AG09309 (cell line): ENCODE data around the gene PLEKHA6.

Experiments used
- DNase-seq: peaks from one replicate; pipeline ENCODE4 v3.0.0-alpha.2; 2010; ENCODE audit warnings: low read depth
- H3K4me3 ChIP-seq: 2 replicates; pipeline ENCODE4 v1.5.1; 2011; ENCODE audit warnings: mild to moderate bottlenecking, low read depth, low read length, moderate library complexity; ENCODE audit not compliant: control insufficient read depth
- TF ChIP-seq, protein P1 (sequence below): IDR thresholded peaks from 2 replicates; pipeline ENCODE4 v1.5.1; 2011; ENCODE audit warnings: mild to moderate bottlenecking, low read depth, low read length, inconsistent platforms; ENCODE audit not compliant: insufficient read depth, control insufficient read depth; ENCODE audit errors: missing control alignments

Gene PLEKHA6

DNA sequence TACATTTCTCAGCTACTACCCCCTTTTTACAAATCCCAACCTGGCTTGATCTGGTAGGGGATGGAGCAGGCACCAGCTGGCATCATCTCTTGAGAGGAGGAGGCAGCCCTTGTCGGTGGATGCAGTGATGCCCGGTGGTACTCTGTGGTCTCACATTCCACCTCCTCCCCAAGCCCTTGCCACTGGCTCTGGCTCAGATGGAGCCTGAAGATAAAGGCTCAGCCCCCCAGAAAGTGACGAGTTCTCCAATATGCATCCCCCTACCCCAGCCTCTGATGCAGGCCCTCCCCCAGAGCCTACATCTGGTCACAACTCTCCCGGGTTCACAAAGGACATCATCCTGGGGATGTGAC is 142.1 kb downstream of the PLEKHA6 start:
- TF ChIP-seq, protein P1, sequence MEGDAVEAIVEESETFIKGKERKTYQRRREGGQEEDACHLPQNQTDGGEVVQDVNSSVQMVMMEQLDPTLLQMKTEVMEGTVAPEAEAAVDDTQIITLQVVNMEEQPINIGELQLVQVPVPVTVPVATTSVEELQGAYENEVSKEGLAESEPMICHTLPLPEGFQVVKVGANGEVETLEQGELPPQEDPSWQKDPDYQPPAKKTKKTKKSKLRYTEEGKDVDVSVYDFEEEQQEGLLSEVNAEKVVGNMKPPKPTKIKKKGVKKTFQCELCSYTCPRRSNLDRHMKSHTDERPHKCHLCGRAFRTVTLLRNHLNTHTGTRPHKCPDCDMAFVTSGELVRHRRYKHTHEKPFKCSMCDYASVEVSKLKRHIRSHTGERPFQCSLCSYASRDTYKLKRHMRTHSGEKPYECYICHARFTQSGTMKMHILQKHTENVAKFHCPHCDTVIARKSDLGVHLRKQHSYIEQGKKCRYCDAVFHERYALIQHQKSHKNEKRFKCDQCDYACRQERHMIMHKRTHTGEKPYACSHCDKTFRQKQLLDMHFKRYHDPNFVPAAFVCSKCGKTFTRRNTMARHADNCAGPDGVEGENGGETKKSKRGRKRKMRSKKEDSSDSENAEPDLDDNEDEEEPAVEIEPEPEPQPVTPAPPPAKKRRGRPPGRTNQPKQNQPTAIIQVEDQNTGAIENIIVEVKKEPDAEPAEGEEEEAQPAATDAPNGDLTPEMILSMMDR = no peak
- H3K4me3 ChIP-seq = no peak overlapping the region
- DNase-seq = no peak

DNA sequence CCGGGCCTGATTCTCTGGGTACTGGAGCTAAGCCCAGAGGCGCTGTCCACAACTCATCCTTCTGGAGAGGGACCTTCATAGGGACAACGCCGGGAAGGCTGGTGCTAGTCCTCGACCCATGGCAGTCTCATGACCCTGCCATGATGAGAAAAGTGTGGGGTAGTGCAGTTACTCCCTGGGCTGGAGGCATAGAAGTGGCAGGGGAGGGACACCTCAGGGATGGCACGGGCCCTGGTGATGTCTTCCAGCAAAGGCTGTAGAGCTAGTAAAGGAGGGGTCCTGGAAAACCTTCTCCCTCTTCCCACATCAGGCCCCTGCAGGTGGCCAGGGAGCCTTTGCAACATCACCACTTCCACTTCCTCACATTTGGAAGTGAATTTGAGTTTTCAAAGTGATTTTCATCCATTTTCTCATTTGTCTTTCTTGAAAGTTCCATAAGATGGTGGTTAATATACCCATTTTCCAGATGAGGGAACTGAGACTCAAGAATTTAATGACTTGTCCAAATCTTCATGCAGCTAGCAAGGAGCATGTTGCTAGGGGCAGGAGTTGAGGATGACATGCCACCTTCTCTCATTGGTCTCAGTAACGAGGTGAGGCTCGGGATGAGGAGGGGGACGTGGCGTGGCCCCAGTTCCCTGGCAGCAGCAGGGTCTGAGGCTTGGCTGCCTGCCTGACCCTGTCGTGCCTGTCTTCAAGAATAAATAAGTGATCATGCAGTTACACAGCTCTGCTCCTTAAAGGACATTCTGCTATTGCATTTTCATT is 142.7 kb downstream of the PLEKHA6 start:
- no peak for DNase-seq
- TF ChIP-seq, protein P1 = no peak
- no peak overlapping the region for H3K4me3 ChIP-seq

DNA sequence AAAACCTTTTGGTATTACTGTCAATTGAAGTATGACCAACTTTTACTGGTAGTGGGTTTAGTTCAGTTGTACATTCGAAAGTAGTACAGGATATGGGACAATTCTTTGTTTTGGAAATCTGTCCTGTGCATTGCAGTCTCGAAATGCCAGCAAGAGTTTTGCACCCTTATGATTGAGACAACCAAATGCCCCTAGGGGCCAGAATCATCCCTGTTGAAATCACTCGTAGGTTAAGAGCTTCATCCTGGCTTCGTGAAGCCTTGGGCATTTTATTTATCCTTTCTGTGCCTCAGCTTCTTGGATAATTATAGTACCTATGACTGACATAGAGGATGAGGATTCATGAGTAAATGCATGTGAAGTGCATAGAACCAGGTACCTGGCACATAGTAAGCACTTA is 143.5 kb downstream of the PLEKHA6 start:
- no peak overlapping the region for H3K4me3 ChIP-seq
- TF ChIP-seq, protein P1 = no peak
- no peak for DNase-seq

DNA sequence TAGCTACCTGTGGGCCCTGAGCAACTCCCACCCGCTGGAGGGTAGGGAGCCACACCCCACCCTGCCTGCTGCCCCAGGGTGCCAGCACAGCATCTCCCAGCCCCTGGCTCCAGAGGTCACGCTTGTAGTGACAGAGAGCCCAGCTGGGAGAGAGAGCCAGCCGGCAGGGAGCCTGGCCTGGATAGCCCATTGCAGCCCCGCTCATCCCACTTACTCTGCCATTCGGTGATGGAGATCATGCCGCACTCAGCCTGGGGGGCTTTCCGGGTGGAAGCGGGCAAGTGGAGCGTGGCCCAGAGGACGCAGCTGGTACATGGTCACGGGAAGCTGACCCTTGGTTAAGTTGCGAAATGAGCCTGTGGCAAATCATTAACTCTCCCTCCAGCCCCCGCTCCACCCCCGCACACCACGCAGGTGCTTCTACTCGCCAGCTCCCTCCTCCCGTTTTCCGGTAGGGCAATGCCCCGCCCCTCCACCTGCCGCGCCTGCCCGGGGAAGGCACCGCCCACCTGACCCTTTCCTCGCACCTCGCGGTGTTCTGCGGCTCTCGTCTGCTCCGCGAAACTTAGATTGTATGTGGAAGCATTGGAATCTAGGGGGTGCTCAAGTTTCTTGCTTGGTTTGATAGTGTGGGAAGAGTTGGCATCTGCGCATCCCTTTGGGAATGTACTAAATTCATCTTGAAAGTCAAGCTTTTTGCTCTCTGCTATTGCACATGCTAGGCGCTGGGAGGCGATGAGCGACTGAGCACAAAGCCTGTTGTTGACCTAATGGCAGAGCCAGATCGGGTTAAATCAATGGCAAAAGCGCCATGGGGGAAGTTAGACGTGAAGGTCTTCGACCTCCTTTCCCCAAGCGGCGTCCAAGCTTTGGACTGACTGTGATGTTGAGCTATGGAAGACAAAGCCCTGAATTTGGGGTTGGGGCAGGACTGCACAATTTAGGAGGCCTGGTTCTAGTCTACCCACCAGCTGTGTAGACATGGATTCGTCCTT is 145.8 kb downstream of the PLEKHA6 start, which contains the start of gene GOLT1A:
Gene GOLT1A (minus strand): TSS at position 321 of the 995 bp plus-strand sequence. CDS start 82 bp downstream, at position 239.
- peak within 1 kb of the TSS; percentile 27 for H3K4me3 ChIP-seq
- peak; percentile 76 for DNase-seq
- TF ChIP-seq, protein P1 = peak; percentile 91

DNA sequence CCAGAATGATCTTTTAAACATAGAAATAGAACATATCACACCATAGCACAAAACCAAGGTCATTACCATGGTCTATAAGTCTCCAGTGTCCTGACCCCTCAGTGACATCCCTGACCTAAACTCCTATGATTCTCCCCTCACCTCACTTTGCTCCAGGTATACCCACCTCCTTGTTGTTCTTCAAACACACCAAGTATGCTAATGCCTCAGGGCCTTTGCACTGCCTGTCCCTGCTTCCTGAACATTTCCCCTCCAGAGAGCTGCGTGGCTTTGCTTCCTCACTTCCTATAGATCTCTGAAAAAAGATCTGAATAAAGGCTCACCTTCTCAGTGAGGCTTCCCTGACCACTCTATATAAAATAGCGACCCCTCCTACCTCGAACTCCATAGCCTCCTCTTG is 147.0 kb downstream of the PLEKHA6 start:
- no peak overlapping the region for H3K4me3 ChIP-seq
- TF ChIP-seq, protein P1 = no peak
- DNase-seq = no peak

DNA sequence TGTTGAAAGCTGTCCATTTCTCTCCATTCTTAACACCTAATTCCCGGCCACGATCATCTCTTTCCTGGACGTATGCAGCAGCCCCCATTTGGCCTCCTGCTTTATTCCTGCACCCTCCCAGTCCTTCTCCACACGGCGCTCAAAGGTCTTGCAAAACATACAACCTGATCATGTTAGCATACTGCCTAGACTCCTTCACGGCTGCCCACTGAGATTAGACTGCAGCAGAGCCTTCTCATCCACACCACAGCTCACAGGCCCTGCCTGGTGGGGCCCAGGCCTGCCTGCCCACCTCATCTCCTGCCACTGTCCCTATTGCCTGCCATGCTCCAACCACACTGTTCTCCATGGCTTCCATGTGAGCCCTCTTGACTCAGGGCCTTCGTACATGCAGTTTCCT is 148.7 kb downstream of the PLEKHA6 start:
- TF ChIP-seq, protein P1 = no peak
- H3K4me3 ChIP-seq = no peak overlapping the region
- DNase-seq = no peak
